CD14-positive monocyte (primary cell): ENCODE results near the gene DPPA4. TPM values are rescaled to one million over a fixed set of nuclear protein-coding genes. Genes with fewer than 3 reads are reported as not detected.

Source experiments
- DNase-seq, 3 donors: peaks; one replicate each; pipeline ENCODE4 v3.0.0-alpha.2; 2011 to 2022
- H2AFZ ChIP-seq: 2 replicates; pipeline ENCODE4 v1.6.0; 2012; ENCODE audit warnings: mild to moderate bottlenecking, low read depth, low read length, inconsistent platforms; ENCODE audit not compliant: insufficient read depth, poor library complexity, severe bottlenecking
- H3K27ac ChIP-seq, 2 donors: 1 replicate in 1 of 2; 2 replicates in 1 of 2; pipeline ENCODE4 v1.5.1; 2012 to 2013; ENCODE audit warnings: low read length in 2 of 2, control low read depth in 1 of 2, inconsistent platforms in 1 of 2, low read depth in 1 of 2, mild to moderate bottlenecking in 1 of 2
- H3K27me3 ChIP-seq, 2 donors: one replicate each; pipeline versions ENCODE4 v1.6.0 to v1.6.1; 2011 to 2013; ENCODE audit warnings: low read length in 2 of 2; ENCODE audit not compliant: control insufficient read depth in 2 of 2, insufficient read depth in 2 of 2
- H3K36me3 ChIP-seq, 2 donors: replicated peaks in 1 of 2; 1 replicate in 1 of 2; 2 replicates in 1 of 2; pipeline versions ENCODE4 v1.5.1 to v1.6.1; 2012 to 2013; ENCODE audit warnings: low read length in 2 of 2, control low read depth in 1 of 2, inconsistent platforms in 1 of 2, mild to moderate bottlenecking in 1 of 2; ENCODE audit not compliant: insufficient read depth in 2 of 2, control insufficient read depth in 1 of 2
- H3K4me1 ChIP-seq, 2 donors: 1 replicate in 1 of 2; 2 replicates in 1 of 2; pipeline versions ENCODE4 v1.5.1 to v1.6.1; 2012 to 2013; ENCODE audit warnings: low read length in 2 of 2, control low read depth in 1 of 2, inconsistent platforms in 1 of 2, mild to moderate bottlenecking in 1 of 2, moderate library complexity in 1 of 2; ENCODE audit not compliant: insufficient read depth in 2 of 2, control insufficient read depth in 1 of 2
- H3K4me2 ChIP-seq: replicated peaks from 2 replicates; pipeline ENCODE3; 2012; ENCODE audit warnings: low read length, moderate library complexity, mild to moderate bottlenecking; ENCODE audit not compliant: poor library complexity, severe bottlenecking; ENCODE audit errors: extremely low read depth
- H3K4me3 ChIP-seq, 3 experiments: fragments of 200-600 bp in 1 of 3; sonication (generic) in 1 of 3; replicated peaks in 1 of 3; 1 replicate in 2 of 3; 2 replicates in 1 of 3; pipeline ENCODE4 v1.5.1; 2011 to 2013; ENCODE audit warnings: low read length in 3 of 3, mild to moderate bottlenecking in 3 of 3, control low read depth in 2 of 3, low read depth in 2 of 3, inconsistent platforms in 1 of 3, moderate library complexity in 1 of 3
- H3K79me2 ChIP-seq: 2 replicates; pipeline ENCODE4 v1.6.0; 2012; ENCODE audit warnings: mild to moderate bottlenecking, control low read depth, inconsistent platforms, low read length, moderate library complexity; ENCODE audit not compliant: insufficient read depth
- H3K9ac ChIP-seq: 2 replicates; pipeline ENCODE4 v1.6.0; 2017; ENCODE audit warnings: low read length, mild to moderate bottlenecking; ENCODE audit not compliant: insufficient read depth, poor library complexity, severe bottlenecking
- H3K9me3 ChIP-seq, 2 donors: replicated peaks in 1 of 2; 1 replicate in 1 of 2; 2 replicates in 1 of 2; pipeline versions ENCODE4 v1.5.1 to v1.6.1; 2012 to 2013; ENCODE audit warnings: low read length in 2 of 2, control low read depth in 1 of 2; ENCODE audit not compliant: control insufficient read depth in 1 of 2, insufficient read depth in 1 of 2
- H4K20me1 ChIP-seq: 2 replicates; pipeline ENCODE4 v1.6.0; 2012; ENCODE audit warnings: mild to moderate bottlenecking, low read length, control low read depth, moderate library complexity; ENCODE audit not compliant: insufficient read depth
- H3K27ac Mint-ChIP-seq, 7 donors: one replicate each; pipeline ENCODE4 v1.8.0; 2020; ENCODE audit warnings: mild to moderate bottlenecking in 7 of 7, mixed read lengths in 7 of 7, moderate library complexity in 6 of 7, inconsistent platforms in 2 of 7
- H3K27me3 Mint-ChIP-seq, 3 donors: one replicate each; pipeline ENCODE4 v1.8.0; 2021 to 2022; ENCODE audit warnings: low read depth in 3 of 3, mild to moderate bottlenecking in 3 of 3, mixed read lengths in 3 of 3, moderate library complexity in 3 of 3, inconsistent platforms in 1 of 3
- H3K36me3 Mint-ChIP-seq, 2 donors: one replicate each; pipeline ENCODE4 v1.8.0; 2020; ENCODE audit warnings: mixed read lengths in 2 of 2, inconsistent platforms in 1 of 2, mild to moderate bottlenecking in 1 of 2
- H3K4me1 Mint-ChIP-seq: one replicate; pipeline ENCODE4 v1.8.0; 2020; ENCODE audit warnings: mild to moderate bottlenecking, mixed read lengths
- H3K4me3 Mint-ChIP-seq, 2 donors: one replicate each; pipeline ENCODE4 v1.8.0; 2020; ENCODE audit warnings: mild to moderate bottlenecking in 2 of 2, mixed read lengths in 2 of 2, moderate library complexity in 1 of 2
- H3K9me3 Mint-ChIP-seq, 7 donors: one replicate each; pipeline ENCODE4 v1.8.0; 2020 to 2022; ENCODE audit warnings: mixed read lengths in 7 of 7, mild to moderate bottlenecking in 6 of 7, moderate library complexity in 6 of 7, inconsistent platforms in 2 of 7
- WGBS: methylation state at CpG from one replicate; pipeline ENCODE4 v1.1.5; 2013; ENCODE audit warnings: missing lambda C conversion rate; ENCODE audit not compliant: insufficient coverage; 5-methylcytosine and 5-hydroxymethylcytosine counted together
- intact Hi-C, 2 donors: fragments of 100-400 bp; cut with micrococcal nuclease; formaldehyde crosslinking; loops; one replicate each; pipeline versions ENCODE4 v1.15.0 to v1.15.1; 2023
- polyA plus RNA-seq, 3 donors: library from polyadenylated mRNA; depleted of rRNA in 1 of 3; unstranded in 2 of 3; stranded (reverse) in 1 of 3; fragments of 300-500 nt in 2 of 3; fragments of >200 nt in 1 of 3; fragmentation: Illumina TruSeq in 2 of 3; gene quantifications; 1 replicate in 2 of 3; 2 replicates in 1 of 3; pipeline ENCODE4 v1.2.3, GENCODE V29; 2012 to 2021
- TF ChIP-seq, protein P1 (sequence below): fragments of 200-600 bp; IDR thresholded peaks from one replicate; pipeline ENCODE4 v1.8.0; 2022; ENCODE audit warnings: antibody characterized with exemption, mild to moderate bottlenecking

The DPPA4 gene
- polyA plus RNA-seq, 3 donors, result 0.07 TPM; not detected in 2

DNA sequence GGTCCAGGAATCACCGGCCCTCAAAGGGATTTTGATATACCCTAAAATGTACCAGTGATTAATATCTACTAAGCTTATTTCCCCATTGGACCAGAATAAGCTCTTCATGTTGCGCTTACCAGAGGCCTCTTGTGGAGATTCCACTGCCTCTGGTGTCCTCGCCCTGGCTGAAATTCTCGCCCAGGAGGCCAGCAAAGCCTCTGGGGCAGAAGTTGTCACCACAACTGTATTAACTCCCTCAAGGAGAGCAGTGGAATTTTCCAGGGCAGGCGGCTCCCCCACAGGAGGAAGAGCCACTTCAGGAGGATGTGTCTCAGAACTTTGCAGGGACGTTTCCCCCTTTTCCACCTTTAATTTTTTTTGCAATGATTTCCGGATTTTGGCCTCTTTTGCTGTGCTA lies 6.9 kb downstream of the DPPA4 start:
- Histone ChIP-seq H3K9me3 (no peaks in the 10 kb centered on the region), H3K4me3 (no peak overlapping the region), H2AFZ (no peak overlapping the region), H4K20me1 (no peaks in the 10 kb centered on the region), H3K36me3 (no peaks in the 10 kb centered on the region), H3K4me2 (no peak overlapping the region), H3K79me2 (no peaks in the 10 kb centered on the region), H3K9ac (no peak overlapping the region), H3K4me1 (no peaks in the 10 kb centered on the region), H3K27ac (no peak overlapping the region), H3K27me3 (no peaks in the 10 kb centered on the region)
- peaks cover 0 to 4% (median 0%) of the 10 kb centered on the region in 7 donors for H3K9me3 Mint-ChIP-seq
- H3K36me3 Mint-ChIP-seq, result no peaks in the 10 kb centered on the region
- peaks cover 13% of the 10 kb centered on the region for H3K4me1 Mint-ChIP-seq
- intact Hi-C loops, result no loop called here
- H3K4me3 Mint-ChIP-seq, result no peak overlapping the region
- 94% methylated on average over 3 of the region's 7 CpGs for WGBS
- TF ChIP-seq, protein P1, sequence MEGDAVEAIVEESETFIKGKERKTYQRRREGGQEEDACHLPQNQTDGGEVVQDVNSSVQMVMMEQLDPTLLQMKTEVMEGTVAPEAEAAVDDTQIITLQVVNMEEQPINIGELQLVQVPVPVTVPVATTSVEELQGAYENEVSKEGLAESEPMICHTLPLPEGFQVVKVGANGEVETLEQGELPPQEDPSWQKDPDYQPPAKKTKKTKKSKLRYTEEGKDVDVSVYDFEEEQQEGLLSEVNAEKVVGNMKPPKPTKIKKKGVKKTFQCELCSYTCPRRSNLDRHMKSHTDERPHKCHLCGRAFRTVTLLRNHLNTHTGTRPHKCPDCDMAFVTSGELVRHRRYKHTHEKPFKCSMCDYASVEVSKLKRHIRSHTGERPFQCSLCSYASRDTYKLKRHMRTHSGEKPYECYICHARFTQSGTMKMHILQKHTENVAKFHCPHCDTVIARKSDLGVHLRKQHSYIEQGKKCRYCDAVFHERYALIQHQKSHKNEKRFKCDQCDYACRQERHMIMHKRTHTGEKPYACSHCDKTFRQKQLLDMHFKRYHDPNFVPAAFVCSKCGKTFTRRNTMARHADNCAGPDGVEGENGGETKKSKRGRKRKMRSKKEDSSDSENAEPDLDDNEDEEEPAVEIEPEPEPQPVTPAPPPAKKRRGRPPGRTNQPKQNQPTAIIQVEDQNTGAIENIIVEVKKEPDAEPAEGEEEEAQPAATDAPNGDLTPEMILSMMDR, result no peak
- no peak for DNase-seq
- no peak overlapping the region for H3K27ac Mint-ChIP-seq
- peaks cover 0 to 1% (median 0%) of the 10 kb centered on the region in 3 donors for H3K27me3 Mint-ChIP-seq

DNA sequence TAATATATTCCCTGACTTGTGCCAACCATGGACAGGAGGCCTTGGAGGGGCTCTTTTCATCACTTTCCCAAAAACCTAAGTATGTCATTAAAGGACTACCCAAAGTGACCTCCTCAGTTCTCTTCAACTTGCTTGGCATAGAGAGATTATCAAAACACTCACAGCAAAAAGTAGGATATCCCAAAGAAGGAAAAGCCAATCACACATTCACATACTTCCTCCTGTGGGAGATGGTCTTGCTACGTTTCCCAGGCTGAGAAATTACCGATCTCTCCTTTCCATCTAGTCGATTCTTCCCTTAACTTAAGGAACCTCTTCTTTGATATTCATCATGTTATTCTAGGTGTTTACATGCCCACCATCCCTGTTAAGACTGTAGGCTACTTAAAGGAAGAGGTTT lies 9.1 kb downstream of the DPPA4 start:
- no peaks in the 10 kb centered on the region for H3K27me3 Mint-ChIP-seq
- Histone ChIP-seq H3K4me1 (no peaks in the 10 kb centered on the region), H3K9ac (no peak overlapping the region), H2AFZ (no peak overlapping the region), H3K4me2 (no peak overlapping the region), H3K9me3 (no peaks in the 10 kb centered on the region), H3K36me3 (no peaks in the 10 kb centered on the region), H3K27ac (no peak overlapping the region), H4K20me1 (no peaks in the 10 kb centered on the region), H3K27me3 (no peaks in the 10 kb centered on the region), H3K4me3 (no peak overlapping the region), H3K79me2 (no peaks in the 10 kb centered on the region)
- peaks cover 10% of the 10 kb centered on the region for H3K4me1 Mint-ChIP-seq
- no peak overlapping the region for H3K4me3 Mint-ChIP-seq
- TF ChIP-seq, protein P1, result no peak
- DNase-seq, result no peak
- intact Hi-C loops, result no loop called here
- peaks cover 0 to 7% (median 0%) of the 10 kb centered on the region in 7 donors for H3K9me3 Mint-ChIP-seq
- H3K27ac Mint-ChIP-seq, result no peak overlapping the region
- WGBS, result no CpG with 5 or more reads among the region's 3 CpGs
- no peaks in the 10 kb centered on the region for H3K36me3 Mint-ChIP-seq
